Esophagus squamous epithelium (tissue), 5 donors: ENCODE results near the gene RBFOX2. TPM values are rescaled to one million over a fixed set of nuclear protein-coding genes. Genes with fewer than 3 reads are reported as not detected.
A peak's percentile ranks its signal among the peaks of the same experiment; 100 is the strongest.

ENCODE experiments used
- DNase-seq: peaks from one replicate; lab custom pipeline; 2025; lab: John Stamatoyannopoulos, UW
- H3K27ac ChIP-seq, 4 donors: fragments of 200-600 bp; sonication (generic); one replicate each; pipeline ENCODE4 v1.5.1; 2016 to 2019; ENCODE audit warnings: mild to moderate bottlenecking in 1 of 4
- H3K27me3 ChIP-seq, 4 donors: fragments of 200-600 bp; sonication (generic); 1 replicate in 3 of 4; 2 replicates in 1 of 4; pipeline versions ENCODE4 v1.5.1 to v1.6.0; 2017 to 2021; ENCODE audit warnings: antibody characterized with exemption in 1 of 4
- H3K36me3 ChIP-seq, 3 donors: fragments of 200-600 bp; sonication (generic); one replicate each; pipeline ENCODE4 v1.5.1; 2016 to 2019
- H3K4me1 ChIP-seq, 3 donors: fragments of 200-600 bp; sonication (generic); one replicate each; pipeline ENCODE4 v1.5.1; 2017 to 2019
- H3K4me3 ChIP-seq, 4 donors: fragments of 200-600 bp; sonication (generic); 1 replicate in 3 of 4; 2 replicates in 1 of 4; pipeline ENCODE4 v1.5.1; 2016 to 2019; ENCODE audit warnings: mild to moderate bottlenecking in 2 of 4, moderate library complexity in 1 of 4
- H3K9me3 ChIP-seq, 3 donors: fragments of 200-600 bp; sonication (generic); one replicate each; pipeline ENCODE4 v1.5.1; 2016 to 2019
- CTCF ChIP-seq, 6 experiments: fragments of 450-650 bp in 4 of 6; fragments of 200-600 bp in 2 of 6; sonication (generic) in 2 of 6; IDR thresholded peaks; one replicate each; pipeline ENCODE4 v1.5.1; 2016 to 2019; ENCODE audit warnings: antibody characterized with exemption in 6 of 6, mild to moderate bottlenecking in 4 of 6, moderate library complexity in 4 of 6
- POLR2A ChIP-seq, 4 donors: fragments of 450-650 bp; IDR thresholded peaks; one replicate each; pipeline ENCODE4 v1.6.1; 2017; ENCODE audit warnings: antibody characterized with exemption in 4 of 4, mild to moderate bottlenecking in 4 of 4, moderate library complexity in 3 of 4
- WGBS, 2 donors: methylation state at CpG; one replicate each; pipeline ENCODE4 v1.1.5; 2018; 5-methylcytosine and 5-hydroxymethylcytosine counted together
- intact Hi-C: fragments of 100-400 bp; cut with DNase I; formaldehyde crosslinking; loops from one replicate; pipeline ENCODE4 v1.15.0; 2022
- total RNA-seq, 4 donors: library from RNA; depleted of rRNA; stranded (reverse); fragments of >200 nt; gene quantifications; one replicate each; pipeline ENCODE4 v1.1.0, GENCODE V29; 2016
- donor health status: DM: yes; HTN: yes; CAD: no.

Gene RBFOX2
- total RNA-seq, 4 donors from 2014 or later: 33.3 to 69.6 (median 46.3) TPM

GRCh38 chr22:35758394-35758793, 270.2 kb downstream of the RBFOX2 start:
- intact Hi-C loops: no loop called here
- Histone ChIP-seq H3K27ac (no peak overlapping the region), H3K4me1 (no peaks in the 10 kb centered on the region), H3K4me3 (no peak overlapping the region), H3K9me3 (no peaks in the 10 kb centered on the region), H3K27me3 (no peaks in the 10 kb centered on the region), H3K36me3 (peaks cover 0 to 85% (median 9%) of the 10 kb centered on the region in 3 donors)
- no peak for TF ChIP-seq CTCF (IDR thresholded peaks at IDR 0.05)
- TF ChIP-seq POLR2A (IDR thresholded peaks at IDR 0.05): no peak
- no peak for DNase-seq
- 64 to 66% methylated on average over 1 of the region's 1 CpG for WGBS, 2 donors

GRCh38 chr22:35756722-35757121, 271.9 kb downstream of the RBFOX2 start:
- no peak for DNase-seq
- intact Hi-C loops: no loop called here
- no peaks in the 10 kb centered on the region for H3K9me3 ChIP-seq
- no peak overlapping the region for H3K27ac ChIP-seq
- WGBS, 2 donors: 94 to 100% methylated on average over 1 of the region's 1 CpG
- no peaks in the 10 kb centered on the region for H3K27me3 ChIP-seq
- no peak overlapping the region for H3K4me3 ChIP-seq
- TF ChIP-seq CTCF (IDR thresholded peaks at IDR 0.05) (no peak), POLR2A (IDR thresholded peaks at IDR 0.05) (no peak)
- H3K4me1 ChIP-seq: peaks cover 0 to 5% (median 0%) of the 10 kb centered on the region in 3 donors
- H3K36me3 ChIP-seq: peaks cover 0 to 86% (median 9%) of the 10 kb centered on the region in 3 donors

- H3K36me3 ChIP-seq: peaks cover 0 to 85% (median 9%) of the 10 kb centered on the region in 3 donors
- WGBS, 2 donors: 78 to 86% methylated on average over 2 of the region's 2 CpGs
- H3K4me3 ChIP-seq: no peak overlapping the region
- no peak for DNase-seq
- H3K27me3 ChIP-seq: no peaks in the 10 kb centered on the region
- intact Hi-C loops: no loop called here
- H3K9me3 ChIP-seq: no peaks in the 10 kb centered on the region
- H3K4me1 ChIP-seq: peaks cover 0 to 5% (median 0%) of the 10 kb centered on the region in 3 donors
- TF ChIP-seq CTCF (IDR thresholded peaks at IDR 0.05): no peak
- H3K27ac ChIP-seq: no peak overlapping the region
Observed at GRCh38 chr22:35754761-35755160, 273.9 kb downstream of the RBFOX2 start.

GRCh38 chr22:35752863-35753189, 275.8 kb downstream of the RBFOX2 start:
- Histone ChIP-seq H3K4me3 (no peak overlapping the region), H3K27ac (peak overlapping the region in 1 of 4 donors; percentile 15), H3K27me3 (no peaks in the 10 kb centered on the region), H3K4me1 (peaks cover 0 to 7% (median 0%) of the 10 kb centered on the region in 3 donors), H3K36me3 (peaks cover 0 to 67% (median 7%) of the 10 kb centered on the region in 3 donors), H3K9me3 (no peaks in the 10 kb centered on the region)
- WGBS, 2 donors: 66 to 74% methylated on average over 3 of the region's 3 CpGs
- TF ChIP-seq POLR2A (IDR thresholded peaks at IDR 0.05): no peak
- TF ChIP-seq CTCF (IDR thresholded peaks at IDR 0.05): no peak
- DNase-seq: no peak
- intact Hi-C loops: no loop called here

GRCh38 chr22:35752006-35752862, 276.4 kb downstream of the RBFOX2 start:
- no peak for TF ChIP-seq CTCF (IDR thresholded peaks at IDR 0.05)
- no peak for TF ChIP-seq POLR2A (IDR thresholded peaks at IDR 0.05)
- H3K27ac ChIP-seq: peak overlapping the region in 1 of 4 donors; percentile 15
- H3K27me3 ChIP-seq: no peaks in the 10 kb centered on the region
- intact Hi-C loops: no loop called here
- no peaks in the 10 kb centered on the region for H3K9me3 ChIP-seq
- DNase-seq: no peak
- no peak overlapping the region for H3K4me3 ChIP-seq
- H3K36me3 ChIP-seq: peaks cover 0 to 62% (median 7%) of the 10 kb centered on the region in 3 donors
- H3K4me1 ChIP-seq: peaks cover 0 to 11% (median 0%) of the 10 kb centered on the region in 3 donors
- WGBS, 2 donors: 59 to 60% methylated on average over 5 of the region's 5 CpGs
